ENCODE measurements around the gene C22orf23.
A peak's percentile ranks its signal among the peaks of the same experiment; 100 is the strongest.

DNA sequence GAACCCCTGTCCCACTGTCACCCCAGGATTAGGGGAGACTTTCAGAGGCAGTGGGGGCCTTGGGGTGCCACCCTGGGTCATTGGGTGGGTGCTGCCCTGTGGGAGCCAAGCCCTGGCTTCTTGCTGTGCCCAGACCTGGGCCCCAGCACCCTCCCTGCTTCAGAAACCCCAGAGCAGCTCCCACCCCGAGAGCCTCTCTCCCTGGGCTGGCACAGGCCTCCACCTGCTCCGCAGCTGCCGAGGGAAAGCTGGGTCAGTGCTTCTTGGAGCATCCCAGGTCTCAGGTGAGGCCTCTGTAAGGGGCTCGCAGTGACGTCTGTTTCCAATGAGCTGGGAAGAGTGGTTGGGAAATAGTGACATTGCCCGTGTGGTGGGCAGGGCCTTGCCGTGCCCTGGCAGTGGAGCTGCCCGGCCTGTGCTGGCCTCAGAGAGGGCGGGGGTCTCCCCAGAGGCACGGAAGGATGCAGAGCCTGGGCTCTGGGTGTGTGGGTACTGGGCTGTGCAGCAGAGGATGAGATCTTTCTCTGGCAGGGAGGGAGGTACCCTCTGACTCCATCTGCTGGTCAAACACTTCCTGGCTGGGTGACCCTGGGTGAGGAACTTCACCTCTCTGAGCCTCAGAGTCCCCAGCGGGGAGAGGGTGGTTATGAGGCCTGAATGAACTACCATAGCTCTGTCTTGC lies 23.0 kb downstream of the C22orf23 start:
- TF ChIP-seq RAD21 (IDR thresholded peaks at IDR 0.05; ENCODE audit: low read length) (peak; percentile 17; the same call in 1 of the 2 replicates), MXI1 (IDR thresholded peaks at IDR 0.05; ENCODE audit: low read depth, low read length) (no peak), SIN3A (IDR thresholded peaks at IDR 0.05; ENCODE audit: borderline replicate concordance, low read depth, low read length) (no peak)
- TF ChIP-seq, protein P1, sequence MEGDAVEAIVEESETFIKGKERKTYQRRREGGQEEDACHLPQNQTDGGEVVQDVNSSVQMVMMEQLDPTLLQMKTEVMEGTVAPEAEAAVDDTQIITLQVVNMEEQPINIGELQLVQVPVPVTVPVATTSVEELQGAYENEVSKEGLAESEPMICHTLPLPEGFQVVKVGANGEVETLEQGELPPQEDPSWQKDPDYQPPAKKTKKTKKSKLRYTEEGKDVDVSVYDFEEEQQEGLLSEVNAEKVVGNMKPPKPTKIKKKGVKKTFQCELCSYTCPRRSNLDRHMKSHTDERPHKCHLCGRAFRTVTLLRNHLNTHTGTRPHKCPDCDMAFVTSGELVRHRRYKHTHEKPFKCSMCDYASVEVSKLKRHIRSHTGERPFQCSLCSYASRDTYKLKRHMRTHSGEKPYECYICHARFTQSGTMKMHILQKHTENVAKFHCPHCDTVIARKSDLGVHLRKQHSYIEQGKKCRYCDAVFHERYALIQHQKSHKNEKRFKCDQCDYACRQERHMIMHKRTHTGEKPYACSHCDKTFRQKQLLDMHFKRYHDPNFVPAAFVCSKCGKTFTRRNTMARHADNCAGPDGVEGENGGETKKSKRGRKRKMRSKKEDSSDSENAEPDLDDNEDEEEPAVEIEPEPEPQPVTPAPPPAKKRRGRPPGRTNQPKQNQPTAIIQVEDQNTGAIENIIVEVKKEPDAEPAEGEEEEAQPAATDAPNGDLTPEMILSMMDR (IDR thresholded peaks at IDR 0.05): peak; percentile 45
- TF ChIP-seq, protein P2, sequence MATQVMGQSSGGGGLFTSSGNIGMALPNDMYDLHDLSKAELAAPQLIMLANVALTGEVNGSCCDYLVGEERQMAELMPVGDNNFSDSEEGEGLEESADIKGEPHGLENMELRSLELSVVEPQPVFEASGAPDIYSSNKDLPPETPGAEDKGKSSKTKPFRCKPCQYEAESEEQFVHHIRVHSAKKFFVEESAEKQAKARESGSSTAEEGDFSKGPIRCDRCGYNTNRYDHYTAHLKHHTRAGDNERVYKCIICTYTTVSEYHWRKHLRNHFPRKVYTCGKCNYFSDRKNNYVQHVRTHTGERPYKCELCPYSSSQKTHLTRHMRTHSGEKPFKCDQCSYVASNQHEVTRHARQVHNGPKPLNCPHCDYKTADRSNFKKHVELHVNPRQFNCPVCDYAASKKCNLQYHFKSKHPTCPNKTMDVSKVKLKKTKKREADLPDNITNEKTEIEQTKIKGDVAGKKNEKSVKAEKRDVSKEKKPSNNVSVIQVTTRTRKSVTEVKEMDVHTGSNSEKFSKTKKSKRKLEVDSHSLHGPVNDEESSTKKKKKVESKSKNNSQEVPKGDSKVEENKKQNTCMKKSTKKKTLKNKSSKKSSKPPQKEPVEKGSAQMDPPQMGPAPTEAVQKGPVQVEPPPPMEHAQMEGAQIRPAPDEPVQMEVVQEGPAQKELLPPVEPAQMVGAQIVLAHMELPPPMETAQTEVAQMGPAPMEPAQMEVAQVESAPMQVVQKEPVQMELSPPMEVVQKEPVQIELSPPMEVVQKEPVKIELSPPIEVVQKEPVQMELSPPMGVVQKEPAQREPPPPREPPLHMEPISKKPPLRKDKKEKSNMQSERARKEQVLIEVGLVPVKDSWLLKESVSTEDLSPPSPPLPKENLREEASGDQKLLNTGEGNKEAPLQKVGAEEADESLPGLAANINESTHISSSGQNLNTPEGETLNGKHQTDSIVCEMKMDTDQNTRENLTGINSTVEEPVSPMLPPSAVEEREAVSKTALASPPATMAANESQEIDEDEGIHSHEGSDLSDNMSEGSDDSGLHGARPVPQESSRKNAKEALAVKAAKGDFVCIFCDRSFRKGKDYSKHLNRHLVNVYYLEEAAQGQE (IDR thresholded peaks at IDR 0.05; ENCODE audit: low read depth, low read length): no peak
